Superior temporal gyrus (tissue), 1 donor: ENCODE results near the gene SH3RF1.
"Not testable (repeated sequence)": the region's sequence is repeated elsewhere in the genome, so short reads cannot be mapped to it uniquely, and the experiment has no call there.

Source experiments
- DNase-seq: peaks from one replicate; pipeline ENCODE4 v3.0.0-alpha.2; 2016; ENCODE audit errors: extremely low spot score

The SH3RF1 gene

GRCh38 chr4:169270810-169271691, at the start of gene SH3RF1:
TSS of gene SH3RF1 (minus strand) at chr4:169270956. CDS start at chr4:169269212, 1,744 bp downstream.
- DNase-seq, result peak; percentile 79

- DNase-seq, result peak; percentile 30
Measured at GRCh38 chr4:169315530-169316343, 45.0 kb upstream of the SH3RF1 start.

GRCh38 chr4:169314906-169315305, 44.1 kb upstream of the SH3RF1 start:
- DNase-seq, result peak; percentile 60

GRCh38 chr4:169313732-169314131, 43.0 kb upstream of the SH3RF1 start:
- DNase-seq, result no peak

- DNase-seq, result no peak
Measured at GRCh38 chr4:169312690-169313422, 42.1 kb upstream of the SH3RF1 start.

GRCh38 chr4:169311643-169312365, 41.0 kb upstream of the SH3RF1 start:
- DNase-seq, result peak; percentile 64

GRCh38 chr4:169309326-169309967, 38.7 kb upstream of the SH3RF1 start:
- no peak for DNase-seq

- DNase-seq, result no peak
Measured at GRCh38 chr4:169307576-169307975, 36.8 kb upstream of the SH3RF1 start.

- DNase-seq, result no peak
Measured at GRCh38 chr4:169305651-169306050, 34.9 kb upstream of the SH3RF1 start.

GRCh38 chr4:169305173-169305572, 34.4 kb upstream of the SH3RF1 start:
- no peak for DNase-seq

- no peak for DNase-seq
Measured at GRCh38 chr4:169295822-169296221, 25.1 kb upstream of the SH3RF1 start.

GRCh38 chr4:169293343-169294176, 22.8 kb upstream of the SH3RF1 start:
- no peak for DNase-seq

- DNase-seq, result not testable (repeated sequence)
Measured at GRCh38 chr4:169287983-169288382, 17.2 kb upstream of the SH3RF1 start.

- DNase-seq, result no peak
Measured at GRCh38 chr4:169286562-169287301, 16.0 kb upstream of the SH3RF1 start.

- peak; percentile 46 for DNase-seq
Measured at GRCh38 chr4:169283114-169283509, 12.4 kb upstream of the SH3RF1 start.

- no peak for DNase-seq
Measured at GRCh38 chr4:169282429-169283113, 11.8 kb upstream of the SH3RF1 start.

GRCh38 chr4:169279108-169279507, 8.4 kb upstream of the SH3RF1 start:
- no peak for DNase-seq

- DNase-seq, result no peak
Measured at GRCh38 chr4:169278624-169279023, 7.9 kb upstream of the SH3RF1 start.

- DNase-seq, result not testable (repeated sequence)
Measured at GRCh38 chr4:169277838-169278237, 7.1 kb upstream of the SH3RF1 start.
